GM21367 (cell line): ENCODE results near the gene TIGD6.
A peak's percentile ranks its signal among the peaks of the same experiment; 100 is the strongest.
"Not testable (repeated sequence)": the region's sequence is repeated elsewhere in the genome, so short reads cannot be mapped to it uniquely, and the experiment has no call there.

Experiments used
- ATAC-seq: cut with Tn5 transposase; IDR thresholded peaks from one replicate; pipeline ENCODE4 v1.9.1; 2021; ENCODE audit not compliant: unreplicated experiment

The TIGD6 gene

DNA sequence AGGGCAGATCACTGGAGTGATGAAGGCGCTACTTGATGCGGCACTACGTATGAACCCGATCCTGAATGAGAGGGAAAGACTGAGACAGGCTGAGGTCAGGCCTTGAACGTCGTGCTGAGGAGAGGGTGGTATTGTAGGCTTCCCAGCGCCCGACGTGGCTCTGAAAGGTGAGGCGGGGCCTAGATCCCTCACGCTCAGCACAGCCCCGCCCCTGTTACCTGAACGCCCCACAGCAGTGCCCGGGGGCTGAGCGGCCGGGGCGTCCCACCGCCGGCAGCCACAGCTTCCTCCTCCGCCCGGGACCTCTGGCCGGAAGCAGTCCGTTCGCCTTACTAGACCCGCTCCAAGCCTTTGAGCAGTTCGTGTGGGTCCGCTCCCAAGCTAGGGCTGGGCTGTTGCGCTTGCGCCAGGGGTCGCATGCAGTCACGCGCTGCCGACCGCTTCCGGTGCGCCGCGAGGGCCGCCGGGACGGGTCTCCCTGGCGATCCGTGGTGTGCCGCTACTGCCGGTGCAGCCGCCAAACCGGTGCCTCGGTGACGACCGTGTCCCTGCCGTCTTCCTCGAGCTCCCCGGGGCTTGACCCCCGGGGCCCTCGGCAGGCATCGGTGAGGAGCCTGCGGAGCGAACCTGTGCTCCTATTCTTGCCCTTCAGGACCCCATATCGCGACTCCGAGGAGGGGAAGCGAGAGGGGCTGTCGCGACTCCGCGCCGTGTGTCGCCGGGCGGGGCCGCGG lies at the start of gene TIGD6, which contains the start of gene HMGXB3:
Gene TIGD6, minus strand, starts transcription at position 399 of the 734 bp plus-strand sequence. CDS start 4,306 bp downstream, outside the sequence.
Gene HMGXB3, plus strand, starts transcription at position 484 of the 734 bp plus-strand sequence. CDS start 4,114 bp downstream, outside the sequence.
- ATAC-seq = peak; percentile 84

DNA sequence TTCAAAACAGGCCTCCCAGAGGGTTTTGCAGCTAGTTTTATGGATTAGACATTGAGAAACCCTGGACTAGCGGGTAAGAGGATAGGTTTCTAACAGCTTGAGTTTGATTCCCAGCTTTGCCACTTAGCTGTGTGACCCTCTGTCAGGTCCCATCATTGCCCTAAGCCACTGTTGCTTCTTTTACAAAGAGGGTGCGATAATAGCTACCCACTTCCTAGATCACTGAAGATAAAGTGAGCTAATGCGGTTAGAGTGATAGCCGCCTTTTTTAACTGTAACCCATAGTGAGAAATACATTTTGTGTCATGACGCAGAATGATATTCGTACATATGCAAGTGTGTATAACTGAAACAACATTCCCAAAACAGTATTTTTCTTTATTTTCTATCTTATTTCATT lies 45.6 kb upstream of the TIGD6 start:
- no peak for ATAC-seq

DNA sequence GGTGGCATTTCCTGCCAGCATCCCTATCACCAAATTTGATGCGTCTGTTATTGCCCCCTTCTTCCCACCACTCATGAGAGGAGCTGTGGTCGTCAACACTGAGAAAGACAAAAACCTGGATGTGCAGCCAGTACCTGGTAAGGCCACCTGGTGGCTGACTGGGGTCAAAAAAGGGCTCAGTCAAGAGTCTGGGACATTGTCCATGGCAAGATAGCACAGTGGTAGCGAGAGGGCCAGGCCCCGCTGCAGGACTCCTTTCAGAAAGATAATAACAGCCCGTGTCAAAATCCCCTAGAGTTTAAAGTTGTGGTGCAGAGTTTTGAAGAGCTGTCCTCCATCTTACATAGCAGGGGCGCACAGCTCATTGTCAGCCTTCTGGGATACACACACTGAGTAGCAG lies 45.1 kb upstream of the TIGD6 start:
- ATAC-seq = no peak

DNA sequence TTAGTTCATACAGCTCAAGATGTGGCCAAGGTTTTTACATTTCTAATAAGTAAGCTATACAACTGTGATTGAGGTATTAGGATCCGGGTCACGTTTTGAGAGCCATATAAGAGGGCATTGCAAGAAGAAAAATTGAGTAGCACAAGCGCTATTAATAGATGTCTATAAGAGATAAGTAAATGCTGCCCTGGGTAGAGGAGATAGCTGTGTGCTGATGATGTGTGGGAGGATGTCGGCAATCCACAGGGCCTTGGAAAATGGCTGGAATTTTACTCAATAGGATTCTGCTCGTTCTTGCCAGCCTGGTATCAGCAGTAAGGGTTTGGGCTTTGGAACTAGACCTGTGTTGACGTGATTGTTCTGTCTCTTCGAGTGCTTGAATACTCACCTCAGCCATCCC lies 44.3 kb upstream of the TIGD6 start:
- ATAC-seq = no peak

DNA sequence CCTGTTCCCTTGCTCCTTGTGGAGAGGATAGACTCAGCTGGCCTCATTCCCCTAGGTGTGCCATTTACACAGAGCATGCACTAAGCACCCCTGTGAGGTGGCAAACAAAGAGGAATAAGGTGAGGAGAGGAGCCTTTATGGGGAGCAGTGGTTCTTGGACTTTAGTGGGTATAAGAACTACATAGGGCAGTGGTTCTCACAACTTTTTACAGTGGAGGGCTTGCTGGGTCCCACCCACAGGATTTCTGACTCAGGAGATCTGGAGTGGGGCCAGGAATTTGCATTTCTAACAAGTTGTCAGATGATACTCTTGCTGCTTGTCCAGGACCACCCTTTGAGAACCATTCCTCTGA lies 43.9 kb upstream of the TIGD6 start:
- ATAC-seq = no peak

DNA sequence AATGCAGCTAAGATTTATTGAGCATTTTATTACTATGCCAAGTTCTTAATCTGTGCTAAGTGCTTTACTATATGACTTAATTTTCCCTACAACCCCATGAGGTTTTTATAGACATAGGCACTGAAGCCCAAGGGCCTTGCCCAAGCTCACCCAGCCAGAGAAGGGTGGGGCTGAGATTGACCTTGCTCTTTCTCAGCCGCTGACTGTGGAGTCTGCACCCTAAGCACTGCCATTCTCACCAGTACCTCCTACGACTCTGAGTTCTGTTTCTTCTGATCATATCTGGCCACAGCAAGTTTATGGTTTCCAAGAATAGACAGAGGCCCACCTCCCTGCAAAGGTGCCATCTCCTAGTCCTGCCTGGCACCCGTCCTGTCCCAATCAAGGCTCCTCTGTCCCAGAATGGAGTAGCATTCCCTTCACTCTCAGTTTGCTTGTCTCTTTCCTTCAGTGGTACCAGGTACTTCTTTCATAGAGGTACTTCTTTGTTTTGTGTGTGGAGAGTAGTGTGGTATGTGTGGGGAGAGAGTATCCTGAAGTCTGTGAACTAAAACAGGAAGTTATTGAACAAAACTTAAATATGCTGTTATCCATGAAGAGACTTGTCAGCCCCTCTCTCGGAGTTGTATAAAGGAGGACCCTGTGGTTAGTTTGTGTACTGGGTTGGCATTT lies 43.3 kb upstream of the TIGD6 start:
- ATAC-seq = no peak

DNA sequence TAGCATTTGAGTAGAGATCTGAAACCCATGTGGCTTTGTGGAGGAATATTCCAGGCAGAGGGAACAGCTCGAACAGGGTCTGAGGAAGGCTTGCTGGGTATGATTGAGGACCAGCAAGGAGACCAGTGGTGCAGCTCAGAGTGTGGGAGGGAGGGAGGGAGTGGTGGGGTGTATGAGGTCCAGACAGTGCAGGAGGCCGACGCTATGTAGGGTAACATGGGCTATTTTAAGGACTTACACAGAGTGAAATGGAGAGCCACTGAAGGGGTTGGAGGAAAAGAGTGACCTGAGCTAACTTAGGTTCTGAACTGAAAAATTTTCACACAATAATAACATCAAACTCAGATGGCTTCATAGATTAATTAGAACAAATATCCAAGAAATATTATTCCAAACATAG lies 42.0 kb upstream of the TIGD6 start:
- ATAC-seq = no peak

DNA sequence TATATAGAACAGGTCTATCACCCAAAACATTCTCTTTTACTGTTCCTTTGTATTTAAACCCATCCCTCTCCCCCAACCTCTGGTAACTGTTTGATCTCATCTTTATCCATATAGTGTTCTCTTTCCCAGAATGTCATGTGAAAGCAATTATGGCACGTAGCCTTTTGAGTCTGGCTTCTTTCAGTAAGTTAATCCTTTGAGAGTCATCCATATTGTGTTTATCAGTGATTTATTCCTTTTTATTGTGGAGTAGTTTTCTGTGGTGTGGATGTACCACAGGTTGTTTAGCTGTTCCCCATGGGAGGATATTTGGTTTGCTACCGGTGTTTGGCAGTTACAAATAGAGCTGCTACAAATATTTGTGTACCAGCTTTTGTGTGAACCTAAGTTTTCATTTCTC lies 38.1 kb upstream of the TIGD6 start:
- ATAC-seq = no peak

DNA sequence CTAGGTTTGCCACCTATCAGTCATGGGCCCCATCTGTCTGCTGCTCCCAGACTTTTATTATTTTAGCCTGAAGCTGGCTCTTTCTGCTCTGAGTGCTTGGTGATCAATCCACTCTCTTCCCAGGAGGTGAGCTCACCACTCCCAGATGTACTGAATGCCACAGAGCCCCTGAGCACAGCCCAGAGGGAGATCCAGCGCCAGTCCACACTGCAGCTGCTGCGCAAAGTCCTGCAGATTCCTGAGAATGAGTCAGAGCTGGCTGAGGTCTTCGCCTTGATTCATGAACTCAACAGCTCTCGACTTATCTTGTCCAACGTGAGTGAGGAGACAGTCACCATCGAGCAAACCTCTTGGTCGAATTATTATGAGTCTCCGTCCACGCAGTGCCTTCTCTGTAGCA lies 36.1 kb upstream of the TIGD6 start:
- ATAC-seq = no peak

DNA sequence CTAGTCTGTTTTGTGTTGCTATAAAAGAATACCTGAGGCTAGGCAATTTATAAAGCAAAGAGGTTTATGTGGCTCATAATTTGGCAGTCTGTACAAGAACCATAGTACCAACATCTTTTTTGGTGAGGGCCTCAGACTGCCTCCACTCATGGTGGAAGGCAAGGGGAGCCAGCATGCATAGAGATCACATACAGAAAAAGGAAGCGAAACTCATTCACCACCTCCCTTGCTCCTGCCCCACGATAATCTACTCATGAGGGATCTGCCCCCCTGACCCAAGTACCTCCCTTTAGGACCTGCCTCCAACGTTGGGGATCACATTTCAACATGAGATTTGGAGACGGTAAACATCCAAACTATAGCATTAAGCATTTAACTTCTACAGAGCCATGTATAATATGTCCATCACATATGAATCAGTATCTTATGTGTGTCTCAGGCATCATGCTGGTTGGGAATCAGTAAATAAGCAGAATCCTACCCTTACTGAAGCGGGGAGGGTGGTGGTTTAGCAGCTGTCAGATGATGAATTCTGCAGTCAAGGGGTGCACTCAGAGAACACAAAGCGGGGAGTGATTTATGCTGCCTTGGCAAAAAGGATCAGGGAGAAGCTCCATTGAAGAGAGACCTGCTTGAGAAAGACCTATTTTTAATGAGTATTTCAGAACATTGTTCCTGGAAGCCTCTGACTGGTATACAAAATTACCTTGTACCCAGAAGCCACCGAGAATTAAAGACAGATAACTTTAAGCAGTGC lies 34.9 kb upstream of the TIGD6 start:
- ATAC-seq = peak; percentile 85

DNA sequence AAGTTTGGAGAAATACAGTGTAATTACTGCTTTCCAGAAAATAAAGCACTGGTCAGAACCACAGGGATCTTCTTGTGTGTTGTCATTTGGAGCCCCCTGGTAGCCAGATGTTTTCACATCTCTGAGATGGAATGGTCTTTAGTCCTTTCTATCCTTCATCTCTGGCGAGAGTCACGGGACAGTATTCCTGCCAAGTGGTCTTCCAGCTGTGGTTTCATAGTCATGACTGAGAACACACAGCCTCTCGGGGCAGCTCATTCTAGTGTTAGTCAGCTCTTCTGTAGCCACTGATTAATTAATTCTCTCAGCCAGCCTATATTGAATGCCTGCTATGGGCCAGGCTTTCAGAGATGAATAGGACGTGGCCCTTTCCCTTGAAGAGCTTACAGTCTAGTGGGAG lies 34.2 kb upstream of the TIGD6 start:
- ATAC-seq = no peak

DNA sequence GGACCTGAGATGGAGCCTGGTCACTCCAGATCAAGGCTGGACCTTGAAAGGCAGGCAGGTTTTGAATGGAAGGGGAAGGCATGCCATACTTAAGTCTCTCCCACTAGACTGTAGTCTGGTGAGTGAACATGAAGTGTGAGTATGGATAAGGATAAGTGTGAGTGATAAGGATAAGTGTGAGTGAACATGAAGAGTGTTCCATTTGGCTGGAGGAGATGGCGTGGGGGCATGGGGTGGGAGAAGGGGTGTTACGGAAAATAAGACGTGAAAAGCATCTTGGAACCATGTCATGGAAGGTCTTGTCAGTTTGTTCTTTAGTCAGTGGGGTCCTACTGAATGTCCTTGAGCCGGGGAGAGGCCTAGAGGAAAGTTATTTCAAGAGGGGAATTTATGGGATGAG lies 32.9 kb upstream of the TIGD6 start:
- no peak for ATAC-seq

DNA sequence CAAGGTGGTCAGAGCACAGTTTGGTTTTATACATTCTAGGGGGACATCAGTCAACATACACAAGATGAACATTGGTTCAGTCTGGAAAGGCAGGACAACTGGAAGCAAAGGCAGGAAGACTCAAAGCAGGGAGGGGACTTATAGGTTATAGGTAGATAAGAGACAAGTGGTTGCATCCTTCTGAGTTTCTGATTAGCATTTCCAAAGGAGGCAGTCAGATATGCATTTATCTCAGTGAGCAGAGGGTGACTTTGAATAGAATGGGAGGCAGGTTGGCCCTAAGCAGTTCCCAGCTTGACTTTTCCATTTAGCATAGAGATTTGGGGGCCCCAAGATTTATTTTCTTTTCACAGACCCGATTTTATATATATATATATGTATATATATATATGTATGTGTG lies 27.6 kb upstream of the TIGD6 start:
- ATAC-seq = not testable (repeated sequence)

DNA sequence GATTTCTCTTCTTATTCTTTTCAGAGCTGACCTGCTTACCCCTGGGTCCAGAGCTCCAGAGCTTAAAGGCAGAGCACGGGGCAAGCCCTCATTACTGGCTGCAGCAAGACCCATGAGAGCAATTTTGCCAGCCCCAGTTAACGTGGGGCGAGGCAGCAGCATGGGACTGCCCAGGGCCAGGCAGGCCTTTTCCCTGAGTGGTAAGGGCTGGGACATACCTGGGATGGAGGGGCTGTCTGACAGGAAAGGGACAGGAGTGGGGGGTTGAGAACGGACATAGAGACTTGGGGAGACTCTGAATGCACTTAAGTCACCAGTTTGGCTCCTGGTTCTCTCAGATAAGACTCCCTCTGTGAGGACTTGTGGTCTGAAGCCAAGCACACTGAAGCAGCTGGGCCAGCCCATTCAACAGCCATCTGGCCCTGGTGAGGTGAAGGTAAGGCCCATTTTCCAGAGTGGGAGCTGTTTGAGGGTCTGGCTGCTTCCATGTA lies 26.3 kb upstream of the TIGD6 start:
- no peak for ATAC-seq

DNA sequence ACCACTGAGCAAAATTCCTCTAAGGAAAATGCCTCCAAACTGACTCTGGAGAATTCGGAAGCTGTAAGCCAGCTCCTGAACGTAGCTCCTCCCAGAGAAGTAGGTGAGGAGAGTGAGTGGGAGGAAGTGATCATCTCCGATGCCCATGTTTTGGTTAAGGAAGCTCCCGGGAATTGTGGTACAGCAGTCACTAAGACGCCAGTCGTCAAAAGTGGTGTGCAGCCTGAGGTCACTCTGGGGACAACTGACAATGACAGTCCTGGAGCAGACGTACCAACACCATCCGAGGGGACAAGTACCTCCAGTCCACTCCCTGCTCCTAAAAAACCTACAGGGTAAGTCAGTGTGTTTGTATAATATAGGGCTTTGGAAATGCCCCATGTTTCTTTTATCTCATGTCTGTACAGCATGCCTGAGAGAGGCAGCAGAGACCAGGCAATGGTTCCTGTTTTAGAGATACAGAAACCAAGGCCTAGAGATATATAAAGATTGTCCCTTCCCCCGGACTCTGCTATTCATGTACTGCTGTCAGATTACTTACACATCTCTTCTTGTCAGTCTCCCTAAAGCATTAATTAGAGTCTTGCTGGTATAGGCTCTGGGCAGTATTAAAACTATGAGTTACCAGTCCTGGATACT lies 24.0 kb upstream of the TIGD6 start:
- no peak for ATAC-seq

DNA sequence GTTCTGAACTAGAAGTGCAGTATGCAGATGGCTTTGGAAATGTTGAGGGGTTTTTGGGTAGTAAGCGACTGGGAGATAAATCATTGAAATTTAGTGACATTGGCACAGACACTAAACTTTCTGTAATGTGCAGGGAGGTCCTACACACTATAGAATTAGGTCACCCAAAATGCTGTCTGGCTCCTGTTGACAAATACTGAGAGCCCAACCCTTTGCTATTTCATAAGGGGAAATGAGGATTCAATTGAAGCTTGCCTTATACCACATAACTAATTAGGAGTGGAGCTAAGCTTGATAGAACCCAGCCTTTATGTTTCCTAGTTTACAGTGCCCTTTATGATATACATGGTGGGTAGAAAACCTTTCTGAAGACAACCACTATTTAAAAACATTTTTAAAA lies 22.7 kb upstream of the TIGD6 start:
- ATAC-seq = no peak

DNA sequence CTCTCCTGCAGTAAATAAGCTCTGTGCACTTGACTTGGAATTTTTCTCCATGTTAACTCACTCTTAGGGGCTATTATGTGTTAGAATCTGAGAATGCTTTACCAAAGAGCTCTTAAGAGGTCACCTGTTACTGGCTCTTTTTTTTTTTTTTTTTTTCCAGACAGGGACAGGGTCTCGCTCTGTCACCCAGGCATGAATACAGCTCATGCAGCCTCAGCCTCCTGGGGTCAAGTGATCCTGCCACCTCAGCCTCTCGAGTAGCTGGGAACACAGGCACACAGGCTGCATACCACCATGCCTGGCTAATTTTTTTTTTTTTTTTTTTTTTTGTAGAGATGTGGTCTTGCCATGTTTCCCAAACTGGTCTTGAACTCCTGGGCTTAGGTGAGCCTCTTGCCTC lies 22.2 kb upstream of the TIGD6 start:
- ATAC-seq = no peak

DNA sequence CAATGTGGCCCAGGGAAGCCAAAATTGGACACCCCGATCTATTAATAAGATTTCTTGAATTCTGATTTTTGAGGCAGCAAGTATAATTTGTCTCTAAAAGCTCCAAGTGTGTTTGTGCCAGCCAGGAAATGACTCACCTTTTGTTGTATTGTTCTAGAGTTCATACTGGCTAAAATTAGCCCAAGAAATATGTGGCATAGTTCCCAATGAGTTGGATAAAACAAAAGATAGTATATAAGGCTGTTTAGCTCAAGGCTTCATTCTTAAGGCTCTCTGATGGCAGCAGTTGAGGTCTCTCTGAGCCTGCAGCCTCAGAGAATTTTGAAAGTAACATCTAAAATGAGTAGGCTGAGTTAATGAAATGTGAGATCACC lies 21.7 kb upstream of the TIGD6 start:
- ATAC-seq = no peak

DNA sequence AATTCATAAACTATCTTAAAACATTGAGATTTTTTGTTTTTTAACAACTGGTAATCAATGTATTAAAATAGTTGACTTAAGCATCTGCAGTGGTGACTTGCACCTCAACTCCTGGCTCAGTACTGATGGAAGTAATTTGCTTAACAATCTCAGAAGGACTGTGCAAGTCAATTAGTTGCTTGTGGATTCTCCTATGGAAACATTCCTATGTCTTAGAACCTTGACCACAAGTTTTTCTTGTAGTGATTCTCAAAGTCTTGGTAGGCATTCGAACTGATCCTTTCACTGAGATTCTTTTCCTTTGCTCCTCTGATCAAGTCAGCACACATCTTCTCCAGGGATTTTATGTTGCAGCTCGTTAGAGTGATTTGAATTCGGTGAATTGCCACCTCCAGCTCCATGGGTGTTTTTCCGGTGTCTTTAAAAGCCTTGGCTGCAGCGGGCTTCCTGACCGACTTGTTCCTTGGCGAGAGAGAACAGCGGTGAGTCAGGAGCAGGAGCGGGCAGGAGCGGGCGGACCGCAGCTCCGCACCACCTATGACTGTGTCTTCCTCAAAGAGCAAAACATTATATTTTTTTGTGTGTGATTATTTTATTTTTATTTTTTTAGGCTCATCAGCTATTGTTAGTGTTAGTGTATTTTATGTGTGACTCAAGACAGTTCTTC lies 21.2 kb upstream of the TIGD6 start:
- no peak for ATAC-seq

DNA sequence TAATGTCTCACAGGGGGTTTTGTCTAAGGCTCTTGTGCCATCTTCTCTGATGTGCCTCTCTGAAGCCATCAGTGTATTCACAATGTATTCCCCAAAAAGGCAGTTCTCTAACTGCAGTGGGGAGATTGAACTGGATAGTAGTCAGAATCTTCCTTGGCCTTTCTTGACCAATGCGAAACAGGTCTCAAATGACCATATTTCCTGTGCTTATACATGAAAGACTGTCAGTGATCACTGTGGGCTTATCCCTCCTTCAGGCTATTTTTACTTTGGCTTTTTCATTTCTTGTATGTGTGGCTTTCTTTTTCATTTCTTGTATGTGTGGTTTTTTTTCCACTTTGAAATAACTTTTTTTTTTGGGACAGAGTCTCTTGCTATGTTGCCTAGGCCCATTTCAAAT lies 19.8 kb upstream of the TIGD6 start:
- ATAC-seq = no peak
